ENCODE data around the gene RXFP1. TPM values are rescaled to one million over a fixed set of nuclear protein-coding genes. Genes with fewer than 3 reads are reported as not detected.
A peak's percentile ranks its signal among the peaks of the same experiment; 100 is the strongest.

Gene RXFP1
- polyA plus RNA-seq, 4 donors = 0.32 to 0.50 (median 0.35) TPM

DNA sequence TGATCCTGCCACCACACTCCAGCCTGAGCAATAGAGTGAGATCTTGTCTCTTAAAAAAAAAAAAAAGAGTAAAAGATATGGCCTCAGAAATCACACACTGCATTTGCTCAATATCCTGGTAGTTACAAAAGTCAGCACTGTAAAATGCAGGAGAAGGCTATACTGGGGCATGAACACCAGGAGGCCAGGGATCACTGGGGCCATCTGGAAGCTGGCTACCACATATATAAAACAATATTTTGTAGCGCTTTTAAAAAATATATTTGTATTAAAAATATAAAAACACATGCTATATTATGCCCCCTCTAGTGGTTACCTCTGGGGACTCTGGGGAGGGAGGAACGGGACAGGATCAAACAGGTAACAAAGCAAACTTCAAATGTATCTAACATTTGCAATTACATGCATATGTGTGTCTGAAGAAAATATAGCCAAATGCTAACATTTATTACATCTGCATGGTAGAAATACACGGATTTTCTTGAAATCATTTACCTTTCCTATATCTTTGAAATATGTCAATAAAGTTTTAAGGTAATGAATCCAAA is 146.0 kb downstream of the RXFP1 start:
- no peak for DNase-seq (ENCODE audit: low read depth in 4 of 4, low spot score in 3 of 4)

DNA sequence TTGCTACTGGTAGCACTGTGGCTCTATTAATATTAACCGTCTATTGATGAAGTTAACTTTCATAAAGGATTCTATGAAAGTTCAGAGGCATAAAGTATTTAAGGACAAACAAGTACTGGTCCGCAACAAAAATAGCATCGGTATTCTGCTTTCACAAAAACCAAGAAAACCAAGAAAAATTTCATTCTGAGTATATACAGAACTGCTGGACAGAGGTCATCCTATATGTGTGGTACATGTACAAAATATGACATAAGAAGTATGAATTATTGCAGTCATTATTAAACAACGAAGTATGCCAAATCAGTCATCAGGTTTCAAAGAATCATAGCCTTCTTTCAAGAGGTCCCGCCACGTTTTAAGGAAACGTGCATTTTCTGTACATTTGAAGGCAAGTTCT is 147.6 kb downstream of the RXFP1 start:
- DNase-seq (ENCODE audit: low read depth in 4 of 4, low spot score in 3 of 4) = no peak

DNA sequence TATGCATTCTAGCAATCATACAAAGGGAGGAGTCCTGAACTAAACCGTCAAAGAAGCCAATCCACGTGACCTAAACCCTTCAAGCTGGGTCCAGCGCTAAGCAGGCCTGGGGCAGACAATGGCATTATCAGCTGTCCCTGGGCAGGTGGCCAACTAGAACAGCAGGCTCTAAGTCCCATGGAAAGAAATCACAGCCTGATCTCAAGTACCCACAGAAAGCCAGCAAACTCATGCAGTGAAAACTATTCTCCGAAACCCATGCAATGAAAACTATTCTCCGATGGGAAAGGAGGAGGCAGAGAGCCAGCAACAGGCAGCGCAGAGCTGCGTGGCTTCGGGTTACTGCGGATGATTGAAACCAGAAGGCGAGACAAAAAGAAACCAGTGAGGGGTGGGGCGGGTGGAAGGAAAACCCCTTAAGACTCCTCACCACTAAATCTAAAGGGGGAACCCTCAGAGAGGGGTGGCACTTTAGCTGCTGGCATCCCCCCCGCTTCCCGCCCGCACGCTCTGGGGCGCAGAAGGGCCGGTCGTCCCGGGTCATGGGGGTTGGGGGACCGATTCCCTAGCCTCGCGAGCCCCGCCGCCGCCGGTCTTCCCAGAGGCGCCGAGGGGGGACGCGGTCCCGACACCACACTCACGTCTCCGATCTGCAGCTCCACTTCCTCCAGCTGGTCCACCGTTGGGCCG is 149.4 kb downstream of the RXFP1 start:
- DNase-seq (ENCODE audit: low read depth in 4 of 4, low spot score in 3 of 4) = peak; percentile 54 to 64 (median 58)

DNA sequence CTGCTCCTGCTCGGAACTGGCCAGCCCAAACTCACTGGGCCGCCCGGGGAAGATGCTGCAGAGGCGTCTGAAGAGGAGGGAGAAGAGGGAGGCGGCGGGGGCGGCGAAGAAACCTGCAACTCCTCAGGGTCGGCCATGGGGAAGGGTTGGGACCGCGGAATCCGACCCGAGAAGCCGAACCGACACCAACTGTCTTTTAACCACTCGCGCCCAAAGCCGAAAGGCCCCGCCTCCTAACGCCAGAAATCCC is 149.9 kb downstream of the RXFP1 start, which contains the start of gene C4orf46:
C4orf46 (minus strand) TSS at position 223 of the 250 bp plus-strand sequence; CDS start at position 137, 86 bp downstream.
- no peak for DNase-seq (ENCODE audit: low read depth in 4 of 4, low spot score in 3 of 4)

DNA sequence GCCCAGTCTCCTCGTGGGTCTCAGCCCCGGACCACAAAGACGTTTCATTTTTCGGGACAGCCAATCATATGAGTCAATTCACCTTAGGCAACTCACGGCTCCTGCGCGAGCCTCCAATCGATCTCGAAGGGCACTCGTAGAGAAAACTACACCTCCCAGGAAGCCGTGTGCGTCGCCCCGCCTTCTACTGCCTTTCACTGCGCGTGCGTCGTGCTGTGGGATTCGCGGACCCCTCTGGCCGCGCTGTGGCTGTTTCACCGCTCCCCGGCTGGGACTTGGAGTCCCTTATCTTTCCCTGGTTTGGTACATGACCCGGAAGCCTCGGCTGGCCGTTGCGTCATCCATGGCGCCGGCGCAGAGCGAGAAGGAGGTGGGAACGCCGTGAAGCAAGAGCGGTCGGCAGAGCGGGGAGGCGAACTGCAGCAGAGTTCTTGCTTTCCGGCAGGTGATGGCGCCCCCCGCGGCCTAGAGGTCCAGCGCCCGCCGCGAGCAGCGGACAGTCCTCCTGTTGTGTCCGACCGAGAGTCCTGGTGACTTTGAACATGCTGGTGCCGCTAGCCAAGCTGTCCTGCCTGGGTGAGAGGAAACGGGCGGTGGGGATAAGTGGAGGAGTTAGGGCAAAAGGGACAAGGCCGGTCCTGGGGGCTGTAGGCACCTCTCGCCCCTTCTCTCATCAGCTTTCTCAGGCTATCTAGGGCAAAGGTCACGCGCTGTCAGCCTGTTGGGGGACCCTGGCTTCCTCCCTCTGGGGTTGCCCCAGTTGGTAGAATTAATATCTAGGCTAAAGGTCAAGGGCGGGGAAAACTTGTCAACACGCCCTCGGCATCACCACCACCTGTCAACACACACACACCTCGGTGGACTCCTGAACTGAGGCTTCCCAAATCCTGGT is 150.5 kb downstream of the RXFP1 start, which contains the start of gene ETFDH:
ETFDH (plus strand) TSS at position 382 of the 892 bp plus-strand sequence; CDS start at position 543, 161 bp downstream.
- DNase-seq (ENCODE audit: low read depth in 4 of 4, low spot score in 3 of 4) = peak; percentile 96 to 99 (median 98)

DNA sequence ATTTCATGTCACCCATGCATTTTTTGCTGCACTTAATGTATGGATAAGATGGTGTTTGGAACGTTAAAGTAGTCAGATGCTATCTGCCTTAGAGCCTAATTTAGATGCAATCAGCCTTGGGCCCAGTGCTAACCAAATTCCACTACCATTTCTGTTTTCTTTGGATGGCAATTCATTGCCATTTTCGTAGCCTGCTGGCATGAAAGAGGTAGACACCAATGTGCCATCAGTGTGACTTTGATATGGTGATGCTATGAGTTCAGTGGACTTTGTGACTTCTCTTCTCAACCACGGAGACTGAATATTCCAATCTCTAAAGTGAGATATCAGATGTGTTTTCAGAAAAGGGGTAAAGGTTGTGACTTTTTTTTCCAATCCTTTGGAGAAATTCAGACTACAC is 152.0 kb downstream of the RXFP1 start:
- no peak for DNase-seq (ENCODE audit: low read depth in 4 of 4, low spot score in 3 of 4)

DNA sequence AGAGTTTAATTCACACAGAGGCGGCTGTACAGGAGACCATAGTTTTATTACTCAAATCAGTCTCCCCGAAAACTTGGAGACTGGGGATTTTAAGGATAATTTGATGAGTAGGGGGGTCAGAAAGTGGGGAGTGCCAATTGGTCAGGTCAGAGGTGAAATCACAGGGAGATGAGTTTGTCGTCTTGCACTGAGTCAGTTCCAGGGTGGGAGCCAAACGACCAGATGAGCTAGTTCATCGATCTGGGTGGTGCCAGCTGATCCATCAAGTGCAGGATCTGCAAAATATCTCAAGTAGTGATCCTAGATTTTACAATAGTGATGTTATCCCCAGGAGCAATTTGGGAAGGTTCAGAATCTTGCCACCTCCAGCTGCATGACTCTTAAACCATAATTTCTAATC is 154.4 kb downstream of the RXFP1 start:
- DNase-seq (ENCODE audit: low read depth in 4 of 4, low spot score in 3 of 4) = no peak

DNA sequence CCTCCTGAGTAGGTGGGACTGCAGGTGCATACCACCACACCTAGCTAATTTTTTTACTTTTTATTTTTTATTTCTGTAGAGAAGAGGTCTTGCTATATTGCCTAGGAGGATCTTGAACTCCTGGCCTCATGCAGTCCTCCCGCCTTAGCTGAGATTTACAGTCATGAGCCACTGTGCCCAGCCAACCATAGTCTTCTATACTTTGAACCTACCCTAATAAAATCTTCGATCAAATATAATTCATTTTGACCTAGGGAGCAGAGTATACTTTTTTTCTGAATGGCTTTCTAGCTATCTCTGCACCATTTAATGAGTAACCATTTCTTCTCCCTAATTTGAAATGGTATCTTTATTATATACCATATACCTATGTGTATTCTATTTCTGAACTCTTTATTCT is 157.1 kb downstream of the RXFP1 start:
- no peak for DNase-seq (ENCODE audit: low read depth in 4 of 4, low spot score in 3 of 4)

DNA sequence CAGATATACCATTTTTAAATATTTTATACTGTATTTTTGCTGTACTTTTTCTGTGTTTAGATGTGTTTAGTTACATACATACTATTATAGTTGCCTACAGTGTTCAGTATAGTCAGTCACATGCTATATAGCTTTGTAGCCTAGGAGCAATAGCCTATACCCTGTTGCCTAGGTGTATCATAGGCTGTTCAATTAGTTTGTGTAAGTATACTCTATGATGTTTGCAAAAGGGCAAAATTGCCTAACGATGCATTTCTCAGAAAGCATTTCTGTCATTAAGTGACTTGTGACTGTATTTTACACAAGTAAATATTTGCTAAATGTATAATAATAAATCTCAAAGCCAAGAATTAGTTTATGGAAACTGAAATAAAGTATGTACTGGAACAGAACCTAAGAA is 159.9 kb downstream of the RXFP1 start:
- no peak for DNase-seq (ENCODE audit: low read depth in 4 of 4, low spot score in 3 of 4)

DNA sequence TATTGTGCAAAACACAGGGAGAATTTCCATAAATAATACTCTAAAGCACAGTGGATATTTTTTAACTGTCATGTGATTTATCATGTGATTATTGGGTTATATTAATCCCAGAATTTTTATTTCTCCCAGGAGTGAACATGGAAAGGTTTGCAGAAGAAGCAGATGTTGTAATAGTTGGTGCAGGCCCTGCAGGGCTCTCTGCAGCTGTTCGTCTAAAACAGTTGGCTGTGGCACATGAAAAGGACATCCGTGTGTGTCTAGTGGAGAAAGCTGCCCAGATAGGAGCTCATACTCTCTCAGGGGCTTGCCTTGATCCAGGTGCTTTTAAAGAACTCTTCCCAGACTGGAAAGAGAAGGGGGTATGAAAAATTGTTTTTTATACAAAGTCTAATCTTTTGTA is 160.4 kb downstream of the RXFP1 start:
- DNase-seq (ENCODE audit: low read depth in 4 of 4, low spot score in 3 of 4) = no peak

DNA sequence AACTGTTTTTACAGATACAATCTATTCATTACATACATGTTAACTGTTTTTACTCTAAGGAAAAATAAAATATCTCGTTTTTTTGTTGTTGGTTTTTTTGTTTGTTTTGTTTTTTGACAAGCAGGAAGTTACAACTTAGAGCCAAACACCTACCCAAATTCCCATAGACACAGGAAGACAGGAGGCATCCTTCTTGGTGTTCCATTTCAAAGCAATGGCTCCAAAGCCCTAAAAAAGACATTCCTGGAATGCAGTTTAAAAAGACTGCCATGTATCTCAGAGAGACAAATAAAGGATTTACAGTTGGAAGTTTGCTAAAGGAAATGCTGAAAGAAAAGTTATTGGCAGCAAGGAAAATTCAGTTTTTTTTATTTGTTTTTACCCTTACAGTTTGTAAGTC is 167.1 kb downstream of the RXFP1 start:
- no peak for DNase-seq (ENCODE audit: low read depth in 4 of 4, low spot score in 3 of 4)

Other genes with a start within 250 kb of the RXFP1 start
- 10 to 100 TPM; 20.3 to 26.0 (median 25.1) TPM for gene C4orf46, start 150.0 kb downstream of the RXFP1 start, polyA plus RNA-seq (ENCODE audit: insufficient read length in 4 of 4)
- gene ETFDH, start 150.4 kb downstream of the RXFP1 start, polyA plus RNA-seq (ENCODE audit: insufficient read length in 4 of 4) = 10 to 100 TPM; 30.7 to 35.9 (median 32.5) TPM
- 10 to 100 TPM; 65.4 to 95.8 (median 72.9) TPM for gene PPID, start 201.5 kb downstream of the RXFP1 start, polyA plus RNA-seq (ENCODE audit: insufficient read length in 4 of 4)
- 10 to 100 TPM; 43.0 to 50.1 (median 49.5) TPM for gene FNIP2, start 247.1 kb downstream of the RXFP1 start, polyA plus RNA-seq (ENCODE audit: insufficient read length in 4 of 4)

Measured in right renal pelvis (tissue), 4 donors.